ENCODE data around the gene ABCB4. TPM values are rescaled to one million over a fixed set of nuclear protein-coding genes. Genes with fewer than 3 reads are reported as not detected.

ABCB4 gene
- total and polyA plus RNA-seq, 2 donors from 2014 or later, result 2.0 TPM

DNA sequence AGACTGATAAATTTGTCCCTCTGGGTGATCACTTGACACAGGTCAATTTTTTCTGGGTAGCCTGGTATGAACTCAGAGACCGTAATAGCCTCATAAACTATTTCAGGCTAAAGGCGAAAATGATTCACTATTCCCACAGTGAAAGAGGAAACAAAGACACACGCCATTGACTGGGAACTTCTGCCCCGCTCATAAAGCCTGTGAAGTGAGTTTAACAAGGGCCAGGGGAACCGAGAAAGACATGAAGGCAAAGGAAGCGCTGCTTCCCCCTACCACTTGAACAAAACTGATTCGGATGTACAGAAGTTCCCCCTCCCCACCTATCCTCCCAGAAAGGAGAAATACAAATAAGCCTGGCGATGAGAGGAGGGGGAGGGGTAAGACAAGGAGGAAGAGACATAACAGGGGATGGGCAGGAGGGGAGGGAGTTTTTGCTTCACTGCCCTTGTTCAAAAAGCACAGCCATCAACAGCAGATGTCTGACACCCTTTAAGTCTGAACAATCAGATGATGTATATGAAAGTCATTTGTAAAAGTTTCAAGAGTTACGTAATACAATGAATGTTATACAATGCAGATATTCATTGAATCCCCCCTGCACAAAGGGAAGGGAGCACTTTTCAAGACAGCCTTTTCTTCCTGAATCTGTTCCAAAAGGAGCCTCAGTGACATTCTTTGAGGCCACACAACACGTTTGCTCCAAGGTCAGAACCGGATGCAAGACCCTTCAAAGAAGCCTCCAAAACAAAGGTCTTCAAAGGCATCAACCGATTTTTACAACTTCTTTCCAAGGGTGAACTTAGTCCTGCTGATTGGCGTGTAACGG is 734 bp downstream of the ABCB4 start:
- Histone ChIP-seq H3K4me3 (ENCODE audit: low read length in 3 of 3) (peak overlapping the region; percentile 33 to 57 (median 35)), H3K36me3 (ENCODE audit: control insufficient read depth in 2 of 3, insufficient read depth in 3 of 3, low read length in 3 of 3) (no peaks in the 10 kb centered on the region), H3K9ac (ENCODE audit: low read length in 3 of 3) (no peak overlapping the region), H3K27me3 (ENCODE audit: control insufficient read depth, insufficient read depth, low read length) (no peaks in the 10 kb centered on the region), H3K9me3 (ENCODE audit: control insufficient read depth in 2 of 3, insufficient read depth in 1 of 3, low read length in 3 of 3) (no peaks in the 10 kb centered on the region), H3K4me1 (ENCODE audit: control insufficient read depth in 2 of 3, insufficient read depth in 2 of 3, low read depth in 1 of 3, low read length in 3 of 3) (no peaks in the 10 kb centered on the region), H3K27ac (ENCODE audit: low read depth in 2 of 2, low read length in 2 of 2) (no peak overlapping the region)
- intact Hi-C loops (cut with DNase I), result no loop called here
- FAIRE-seq (no peak), DNase-seq (peak in 4 of 5 donors; percentile 15 to 61 (median 46))
- TF ChIP-seq, protein P1, sequence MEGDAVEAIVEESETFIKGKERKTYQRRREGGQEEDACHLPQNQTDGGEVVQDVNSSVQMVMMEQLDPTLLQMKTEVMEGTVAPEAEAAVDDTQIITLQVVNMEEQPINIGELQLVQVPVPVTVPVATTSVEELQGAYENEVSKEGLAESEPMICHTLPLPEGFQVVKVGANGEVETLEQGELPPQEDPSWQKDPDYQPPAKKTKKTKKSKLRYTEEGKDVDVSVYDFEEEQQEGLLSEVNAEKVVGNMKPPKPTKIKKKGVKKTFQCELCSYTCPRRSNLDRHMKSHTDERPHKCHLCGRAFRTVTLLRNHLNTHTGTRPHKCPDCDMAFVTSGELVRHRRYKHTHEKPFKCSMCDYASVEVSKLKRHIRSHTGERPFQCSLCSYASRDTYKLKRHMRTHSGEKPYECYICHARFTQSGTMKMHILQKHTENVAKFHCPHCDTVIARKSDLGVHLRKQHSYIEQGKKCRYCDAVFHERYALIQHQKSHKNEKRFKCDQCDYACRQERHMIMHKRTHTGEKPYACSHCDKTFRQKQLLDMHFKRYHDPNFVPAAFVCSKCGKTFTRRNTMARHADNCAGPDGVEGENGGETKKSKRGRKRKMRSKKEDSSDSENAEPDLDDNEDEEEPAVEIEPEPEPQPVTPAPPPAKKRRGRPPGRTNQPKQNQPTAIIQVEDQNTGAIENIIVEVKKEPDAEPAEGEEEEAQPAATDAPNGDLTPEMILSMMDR (IDR thresholded peaks at IDR 0.05; ENCODE audit: borderline replicate concordance, extremely low read depth, insufficient read depth), result no peak

DNA sequence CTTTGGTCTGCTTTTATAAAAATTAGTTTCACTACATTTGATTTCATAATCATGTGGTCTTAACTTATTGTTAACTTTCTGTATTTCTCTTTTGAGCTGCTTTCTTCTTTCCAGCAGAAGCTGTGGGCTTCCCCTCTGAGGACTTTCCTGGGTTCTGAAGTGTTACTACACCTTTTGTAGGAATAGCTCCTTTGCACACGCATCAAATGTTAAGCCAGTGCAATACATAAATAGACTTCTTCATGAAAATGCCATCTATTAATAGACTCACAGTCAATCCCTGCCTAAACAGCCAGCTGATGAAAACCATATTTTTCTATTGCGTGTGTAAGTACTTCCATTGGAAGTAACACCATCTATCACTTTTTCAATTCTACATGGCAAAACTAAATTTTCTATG is 1.5 kb downstream of the ABCB4 start:
- TF ChIP-seq, protein P1 (IDR thresholded peaks at IDR 0.05; ENCODE audit: borderline replicate concordance, extremely low read depth, insufficient read depth), result no peak
- DNase-seq (no peak), FAIRE-seq (no peak)
- no peak overlapping the region for H3K9ac ChIP-seq (ENCODE audit: low read length in 3 of 3)
- no peak overlapping the region for H3K4me3 ChIP-seq (ENCODE audit: low read length in 3 of 3)
- no peaks in the 10 kb centered on the region for H3K36me3 ChIP-seq (ENCODE audit: control insufficient read depth in 2 of 3, insufficient read depth in 3 of 3, low read length in 3 of 3)
- no peaks in the 10 kb centered on the region for H3K27me3 ChIP-seq (ENCODE audit: control insufficient read depth, insufficient read depth, low read length)
- no peak overlapping the region for H3K27ac ChIP-seq (ENCODE audit: low read depth in 2 of 2, low read length in 2 of 2)
- intact Hi-C loops (cut with DNase I), result no loop called here
- no peaks in the 10 kb centered on the region for H3K9me3 ChIP-seq (ENCODE audit: control insufficient read depth in 2 of 3, insufficient read depth in 1 of 3, low read length in 3 of 3)
- H3K4me1 ChIP-seq (ENCODE audit: control insufficient read depth in 2 of 3, insufficient read depth in 2 of 3, low read depth in 1 of 3, low read length in 3 of 3), result no peaks in the 10 kb centered on the region

DNA sequence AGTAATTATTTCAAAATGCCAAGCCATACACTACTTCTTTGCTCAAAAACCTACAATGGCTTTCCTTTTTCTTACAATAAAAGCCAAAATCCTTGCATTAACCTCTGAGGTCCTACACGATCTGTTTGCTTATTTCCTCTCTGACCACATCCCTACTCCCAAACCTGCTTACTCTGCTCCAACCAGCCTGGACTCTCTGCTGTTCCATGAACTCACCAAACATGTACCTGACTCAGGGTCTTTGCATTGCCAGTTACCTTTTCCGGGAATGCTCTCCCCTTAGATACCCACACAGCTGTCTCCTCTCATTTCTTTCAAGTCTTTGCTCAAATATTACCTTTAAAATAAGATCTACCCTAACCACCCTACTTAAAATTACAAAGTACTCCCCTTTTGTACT is 2.3 kb downstream of the ABCB4 start:
- no peak overlapping the region for H3K9ac ChIP-seq (ENCODE audit: low read length in 3 of 3)

More for the DNA sequence above, 2.3 kb downstream of the ABCB4 start:
- intact Hi-C loops (cut with DNase I), result no loop called here
- Histone ChIP-seq H3K4me1 (ENCODE audit: control insufficient read depth in 2 of 3, insufficient read depth in 2 of 3, low read depth in 1 of 3, low read length in 3 of 3) (no peaks in the 10 kb centered on the region), H3K9me3 (ENCODE audit: control insufficient read depth in 2 of 3, insufficient read depth in 1 of 3, low read length in 3 of 3) (no peaks in the 10 kb centered on the region), H3K4me3 (ENCODE audit: low read length in 3 of 3) (no peak overlapping the region), H3K27ac (ENCODE audit: low read depth in 2 of 2, low read length in 2 of 2) (no peak overlapping the region), H3K27me3 (ENCODE audit: control insufficient read depth, insufficient read depth, low read length) (no peaks in the 10 kb centered on the region), H3K36me3 (ENCODE audit: control insufficient read depth in 2 of 3, insufficient read depth in 3 of 3, low read length in 3 of 3) (no peaks in the 10 kb centered on the region)
- FAIRE-seq, result no peak
- TF ChIP-seq, protein P1 (IDR thresholded peaks at IDR 0.05; ENCODE audit: borderline replicate concordance, extremely low read depth, insufficient read depth), result no peak
- DNase-seq, result no peak
